NCI-H1930 (cell line): Measurements from ENCODE around the gene G2E3.
"Not testable (repeated sequence)": the region's sequence is repeated elsewhere in the genome, so short reads cannot be mapped to it uniquely, and the experiment has no call there.

Experiments used
- DNase-seq, 2 experiments: peaks; one replicate each; lab custom pipeline; 2025; lab: John Stamatoyannopoulos, UW

Gene G2E3

DNA sequence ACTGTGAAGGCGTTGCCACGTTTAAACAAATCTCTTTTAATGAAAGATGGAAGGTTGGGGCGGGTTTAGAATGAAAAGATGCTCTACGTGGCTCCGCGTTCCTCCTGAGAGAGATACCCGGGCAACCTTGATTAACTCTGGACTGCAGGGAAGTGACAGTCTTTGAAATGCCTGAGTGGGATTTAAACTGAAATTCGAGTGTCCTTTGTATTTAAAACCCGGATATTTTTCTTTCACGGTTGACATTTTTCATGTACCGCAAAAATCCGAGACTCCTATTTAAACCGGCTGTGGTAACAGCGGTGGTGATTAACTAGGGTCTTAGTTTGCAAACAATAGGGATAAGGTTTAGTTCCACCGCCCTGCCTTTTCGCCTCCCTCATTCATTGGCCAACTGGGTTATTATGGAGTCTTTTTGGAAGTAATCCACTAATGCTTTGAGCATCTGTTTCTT lies 707 bp downstream of the G2E3 start:
- peak in 1 of 2 experiments; percentile 15 for DNase-seq

DNA sequence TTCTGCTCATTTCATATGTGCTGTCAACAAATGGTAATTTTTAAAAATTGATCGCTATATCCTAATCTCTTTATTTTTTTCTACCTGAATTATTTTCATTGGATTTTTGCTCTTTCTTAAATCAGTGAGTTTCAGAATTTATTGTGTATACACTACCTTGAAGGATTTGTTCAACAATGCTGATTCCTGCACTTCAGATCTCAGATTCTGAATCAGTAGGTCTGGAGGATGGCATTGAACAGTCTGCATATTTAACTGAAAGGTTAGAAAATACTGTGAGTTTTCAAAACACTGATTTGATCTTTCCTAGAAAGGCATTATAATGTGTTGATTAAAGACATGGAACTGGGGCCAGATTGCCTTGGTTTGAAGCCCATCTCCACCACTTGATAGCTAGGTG lies 1.6 kb downstream of the G2E3 start:
- no peak for DNase-seq

DNA sequence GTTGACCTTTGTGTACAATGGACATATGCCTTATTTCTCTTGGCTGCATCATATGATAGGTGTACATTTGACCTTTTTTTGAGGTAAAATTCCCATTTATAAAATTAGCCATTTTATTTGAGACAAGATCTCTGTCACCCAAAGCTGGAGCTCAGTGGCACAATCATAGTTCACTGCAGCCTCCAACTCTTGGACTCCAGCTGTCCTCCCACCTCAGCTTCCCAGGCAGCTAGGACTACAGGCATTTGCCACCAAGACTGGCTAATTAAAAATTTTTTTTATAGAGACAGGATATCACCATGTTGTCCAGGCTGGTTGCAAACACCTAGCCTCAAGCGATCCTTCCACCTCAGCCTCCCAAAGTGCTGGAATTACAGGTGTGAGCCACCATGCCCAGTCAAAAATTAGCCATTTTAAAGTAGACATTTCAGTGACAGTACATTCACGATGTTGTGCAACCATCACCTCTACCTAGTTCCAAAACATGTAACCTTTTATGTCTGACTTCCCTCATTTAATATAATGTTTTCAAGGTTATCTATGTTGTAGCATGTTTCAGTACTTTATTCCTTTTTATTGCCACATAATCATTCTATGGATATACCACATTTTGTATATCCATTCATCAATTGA lies 5.4 kb downstream of the G2E3 start:
- no peak for DNase-seq

DNA sequence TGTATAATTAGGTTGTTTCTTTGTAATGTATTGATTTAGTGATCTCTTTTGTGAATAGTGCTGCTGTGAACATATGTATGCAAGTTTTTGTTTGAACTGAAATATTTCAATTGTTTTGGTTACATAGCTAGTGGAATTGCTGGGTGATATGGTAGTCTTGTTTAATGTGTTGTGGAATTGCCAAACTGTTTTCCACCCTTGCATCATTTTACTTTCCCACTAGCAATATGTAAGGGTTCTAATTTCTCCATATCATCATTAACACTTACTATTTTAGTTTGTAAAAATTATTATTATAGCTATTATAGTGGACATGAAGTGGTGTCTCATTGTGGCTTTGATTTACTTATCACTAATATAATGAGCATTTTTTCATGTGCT lies 5.9 kb downstream of the G2E3 start:
- no peak for DNase-seq

DNA sequence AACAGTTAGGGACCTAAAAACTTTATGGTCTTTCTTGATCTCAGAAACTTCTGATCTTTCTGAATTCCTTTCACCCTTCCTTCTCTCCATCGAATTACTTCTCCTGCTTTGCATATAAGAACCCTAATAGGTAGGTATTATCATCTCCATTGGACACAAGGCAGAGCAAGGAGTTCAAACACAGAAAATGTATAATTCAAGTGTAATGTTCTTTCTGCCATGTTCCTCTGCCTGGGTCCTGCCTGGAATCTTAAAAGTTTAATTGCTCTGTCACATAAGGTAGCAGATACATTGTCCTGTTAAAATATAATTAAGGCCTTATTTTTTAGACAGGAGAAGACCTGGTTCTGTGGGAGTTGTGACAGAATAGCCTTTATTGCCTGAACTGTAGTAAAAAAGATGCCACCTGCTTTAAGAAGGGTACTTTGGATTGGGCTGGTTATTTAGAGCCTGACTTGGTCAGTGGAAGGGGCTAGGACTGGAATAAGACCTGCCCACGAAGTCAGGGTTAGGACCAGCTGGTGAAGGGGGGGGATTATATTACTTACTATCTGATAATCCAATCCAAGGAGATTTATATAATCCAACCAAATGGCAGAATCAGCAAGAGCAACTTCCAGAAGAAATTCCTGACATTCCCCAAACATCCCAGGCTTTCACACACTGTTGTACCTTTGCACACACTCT lies 10.4 kb downstream of the G2E3 start:
- DNase-seq, result no peak

DNA sequence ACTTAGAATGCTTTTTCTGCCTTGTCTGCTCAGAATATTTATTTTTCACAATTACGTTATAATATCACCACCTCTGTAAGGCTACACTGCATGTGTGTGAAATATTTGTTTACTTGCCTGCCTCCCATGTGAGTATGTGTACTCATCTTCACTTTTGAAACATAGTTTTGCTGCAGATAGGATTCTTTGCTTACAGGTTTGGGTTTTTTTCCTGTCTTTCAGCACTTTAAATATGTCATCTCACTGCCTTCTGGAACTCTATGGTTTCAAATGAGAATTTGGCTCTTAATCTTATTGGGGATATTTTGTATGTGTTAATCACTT lies 10.9 kb downstream of the G2E3 start:
- no peak for DNase-seq

DNA sequence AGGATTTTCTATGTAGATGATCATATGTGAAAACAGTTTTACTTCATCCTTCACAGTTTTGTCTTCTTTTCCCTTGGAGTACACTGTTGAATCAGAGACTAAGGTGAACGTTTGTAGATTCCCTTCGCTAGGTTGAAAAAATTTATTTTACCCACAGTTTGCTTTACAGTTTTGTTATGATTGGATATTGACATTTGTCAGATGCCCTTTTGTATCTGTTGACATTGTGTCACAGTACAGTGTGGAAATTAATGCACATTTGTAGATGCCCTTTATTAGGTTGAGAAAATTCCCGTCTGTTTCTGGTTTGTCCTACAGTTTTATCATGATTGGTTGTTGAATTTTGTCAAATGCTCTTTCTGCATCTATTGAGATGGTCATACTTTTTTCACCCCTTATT lies 13.3 kb downstream of the G2E3 start:
- DNase-seq, result no peak

DNA sequence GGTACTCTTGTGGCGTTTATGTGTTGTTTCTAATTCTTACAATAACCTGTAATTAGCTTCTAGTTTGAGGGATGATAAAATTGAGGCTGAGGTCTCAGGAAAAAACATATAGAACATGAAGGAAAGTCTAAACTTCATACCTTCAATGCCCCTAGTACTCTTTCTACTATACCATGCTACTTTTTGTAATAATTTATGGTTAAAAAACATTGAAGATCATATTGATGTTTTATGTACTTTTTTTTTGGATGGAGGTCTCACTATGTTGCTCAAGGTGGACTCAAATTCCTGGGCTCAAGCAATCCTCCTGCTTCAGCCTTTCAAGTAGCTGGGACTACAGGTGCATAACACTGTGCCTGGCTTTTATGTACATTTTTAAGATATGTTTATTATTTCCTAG lies 13.8 kb downstream of the G2E3 start:
- no peak for DNase-seq

DNA sequence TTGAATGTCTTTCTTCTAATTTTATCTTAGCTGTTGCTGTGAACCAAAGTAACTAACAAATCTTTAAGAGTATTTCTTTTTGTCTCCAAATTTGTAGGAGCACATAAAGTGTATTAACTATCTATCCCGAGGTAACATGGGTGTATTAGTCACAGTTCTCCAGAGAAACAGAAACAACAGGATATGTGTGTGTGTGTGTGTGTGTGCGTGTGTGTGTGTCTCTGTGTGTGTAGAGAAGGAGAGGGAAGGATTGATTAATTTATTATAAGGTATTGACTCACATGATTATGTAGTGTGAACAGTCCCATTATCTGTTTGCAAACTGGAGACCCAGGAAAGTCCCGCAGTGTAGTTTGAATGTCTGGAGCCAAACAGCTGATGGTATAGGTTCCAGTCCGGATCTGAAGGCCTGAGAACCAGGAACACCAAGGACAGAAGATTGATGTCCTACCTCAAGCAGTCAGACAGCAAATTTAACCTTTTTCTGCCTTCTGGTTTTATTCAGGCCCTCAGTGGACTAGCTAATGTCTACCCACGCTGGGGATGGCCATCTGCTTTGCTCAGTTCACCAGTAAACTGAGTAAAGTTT lies 14.4 kb downstream of the G2E3 start:
- no peak for DNase-seq

DNA sequence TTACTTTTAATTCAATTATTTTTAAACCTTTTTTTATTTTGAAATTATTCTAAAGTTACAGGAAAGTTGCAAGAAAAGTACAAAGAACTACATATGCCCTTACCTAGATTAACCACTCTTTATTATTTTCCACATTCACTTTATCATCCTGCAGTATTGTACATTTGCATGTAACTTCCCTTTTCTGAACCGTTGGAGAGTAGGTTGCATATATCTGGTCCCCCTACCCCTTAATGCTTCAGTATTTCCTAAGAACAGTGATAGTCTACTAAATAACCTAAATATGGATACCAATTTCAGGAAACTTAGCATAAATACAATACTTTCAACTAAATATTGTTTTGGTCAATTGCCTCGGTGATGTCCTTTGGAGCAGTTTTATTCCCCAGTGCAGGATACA lies 15.0 kb downstream of the G2E3 start:
- DNase-seq, result no peak

DNA sequence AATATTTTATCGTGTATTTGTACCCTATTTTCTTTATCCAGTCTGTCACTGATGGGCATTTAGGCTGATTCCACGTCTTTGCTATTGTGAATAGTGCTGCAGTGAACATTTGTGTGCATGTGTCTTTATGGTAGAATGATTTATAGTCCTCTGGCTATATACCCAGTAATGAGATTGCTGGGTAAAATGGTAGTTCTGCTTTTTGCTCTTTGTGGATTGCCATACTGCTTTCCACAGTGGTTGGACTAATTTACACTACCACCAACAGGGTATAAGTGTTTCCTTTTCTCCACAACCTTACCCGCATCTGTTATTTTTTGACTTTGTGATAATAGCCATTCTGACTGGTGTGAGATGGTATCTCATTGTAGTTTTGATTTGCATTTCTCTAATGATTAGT lies 15.8 kb downstream of the G2E3 start:
- not testable (repeated sequence) for DNase-seq

DNA sequence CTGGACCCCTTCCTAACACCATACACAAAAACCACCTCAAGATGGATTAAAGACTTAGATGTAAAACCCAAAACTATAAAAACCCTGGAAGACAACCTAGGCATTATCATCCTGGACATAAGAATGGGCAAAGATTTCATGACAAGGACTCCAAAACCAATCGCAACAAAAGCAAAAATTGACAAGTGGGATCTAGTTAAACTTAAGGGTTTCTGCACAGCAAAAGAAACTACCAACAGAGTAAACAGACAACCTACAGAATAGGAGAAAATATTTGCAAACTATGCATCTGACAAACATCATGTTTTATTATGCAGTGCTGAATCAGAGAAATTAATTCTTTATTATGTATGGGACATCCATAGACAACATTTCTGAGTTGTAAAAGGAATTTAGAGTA lies 17.4 kb downstream of the G2E3 start:
- not testable (repeated sequence) for DNase-seq

DNA sequence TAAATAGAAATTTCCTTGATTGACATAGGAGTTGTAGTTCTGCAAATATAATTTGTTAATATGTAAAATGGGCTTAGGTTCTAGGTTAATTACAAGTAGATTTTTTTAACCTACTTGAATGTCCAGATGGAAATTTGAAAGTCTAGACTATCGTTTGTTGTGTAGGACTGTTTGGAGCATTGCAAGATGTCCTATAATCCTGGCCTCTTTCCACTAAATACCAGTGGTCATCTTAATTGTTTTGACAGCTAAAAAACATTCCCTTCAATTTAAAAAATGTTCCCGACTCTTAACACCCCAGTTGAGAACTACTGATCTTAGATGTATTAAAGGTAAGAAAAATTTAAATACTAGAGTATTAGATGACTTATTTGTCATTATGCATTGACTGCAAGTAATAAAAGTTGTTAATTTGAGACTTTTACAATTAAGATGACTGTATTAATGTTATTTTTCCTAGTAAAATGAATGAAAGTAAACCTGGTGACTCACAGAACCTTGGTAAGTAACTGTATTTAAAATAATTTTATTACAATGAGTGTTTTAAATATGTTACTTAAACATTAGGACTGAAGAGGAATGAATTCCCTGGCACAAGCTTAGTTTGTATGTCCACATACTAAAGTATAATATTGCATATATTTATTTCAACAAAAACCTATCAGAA lies 21.8 kb downstream of the G2E3 start:
- no peak for DNase-seq

DNA sequence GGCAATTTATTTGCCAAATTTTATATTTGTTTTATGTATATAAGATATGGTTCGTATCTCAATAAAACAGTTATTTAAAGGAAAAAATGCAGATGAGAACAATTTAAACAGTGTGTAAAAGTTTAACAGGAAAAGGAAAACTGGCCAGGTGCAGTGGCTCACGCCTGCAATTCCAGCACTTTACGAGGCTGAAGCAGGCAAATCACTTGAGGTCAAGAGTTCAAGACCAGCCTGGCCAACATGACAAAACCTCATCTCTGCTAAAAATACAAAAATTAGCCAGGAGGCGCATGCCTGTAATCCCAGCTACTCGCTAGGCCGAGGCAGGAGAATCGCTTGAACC lies 22.3 kb downstream of the G2E3 start:
- DNase-seq, result no peak

DNA sequence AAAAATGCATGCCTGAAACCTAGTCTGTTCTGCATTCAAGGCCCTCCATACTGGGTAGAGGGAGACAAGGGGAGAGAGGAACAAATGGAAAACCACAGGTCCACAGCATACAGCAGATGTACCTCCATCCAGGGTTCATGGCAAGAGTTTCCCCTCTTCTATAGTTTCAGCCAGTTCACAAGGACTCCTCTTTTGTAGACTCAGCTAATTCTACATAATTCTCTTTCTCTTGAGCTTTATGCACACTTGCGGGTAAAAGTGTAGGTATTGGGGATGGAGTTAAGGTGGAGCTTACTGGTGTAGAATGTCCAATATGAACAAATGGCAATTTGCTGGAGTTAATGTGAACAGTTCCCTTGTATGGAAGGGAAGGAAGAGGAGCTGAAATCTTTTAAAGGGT lies 23.4 kb downstream of the G2E3 start:
- no peak for DNase-seq

DNA sequence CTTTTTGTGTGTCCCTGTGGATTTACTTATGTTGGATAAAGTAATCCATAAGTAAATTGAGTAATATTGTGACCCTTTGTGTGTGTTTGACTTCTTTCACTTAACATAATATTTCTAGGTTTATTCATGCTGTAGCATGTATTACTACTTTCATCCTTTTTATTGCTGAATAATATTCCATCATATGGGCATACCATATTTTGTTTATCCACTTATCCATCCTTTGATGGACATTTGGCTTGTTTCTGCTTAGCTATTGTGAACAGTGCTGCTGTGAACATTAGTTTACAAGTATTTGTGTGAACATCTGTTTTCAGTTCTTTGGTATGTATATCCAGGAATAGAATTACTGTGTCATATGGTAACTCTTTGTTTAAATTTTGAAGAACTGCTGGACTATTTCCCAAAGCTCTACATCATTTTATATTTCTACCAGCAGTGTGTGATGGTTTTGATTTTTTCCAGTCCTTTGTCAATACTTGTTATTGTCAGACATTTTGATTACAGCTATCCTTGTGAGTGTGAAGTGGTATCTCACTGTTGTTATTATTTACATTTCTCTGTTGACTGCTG lies 25.2 kb downstream of the G2E3 start:
- DNase-seq, result no peak

DNA sequence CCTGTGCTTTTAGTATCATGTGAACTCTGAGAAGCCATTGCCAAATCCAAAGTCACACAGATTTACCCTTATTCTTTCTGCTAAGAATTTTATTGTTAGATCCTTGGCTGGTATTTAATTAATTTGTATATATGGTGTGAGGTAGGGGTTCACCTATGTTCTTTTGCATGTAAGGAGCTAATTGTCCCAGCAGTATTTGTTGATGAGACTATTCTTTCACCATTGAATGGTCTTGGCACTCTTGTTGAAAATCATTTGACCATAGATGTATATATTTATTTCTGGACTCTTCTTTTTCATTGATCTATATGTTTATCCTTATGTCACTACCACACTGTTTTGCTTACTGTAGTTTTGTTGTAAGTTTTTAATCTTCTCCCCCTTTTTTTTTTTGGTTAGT lies 26.2 kb downstream of the G2E3 start:
- DNase-seq, result no peak

DNA sequence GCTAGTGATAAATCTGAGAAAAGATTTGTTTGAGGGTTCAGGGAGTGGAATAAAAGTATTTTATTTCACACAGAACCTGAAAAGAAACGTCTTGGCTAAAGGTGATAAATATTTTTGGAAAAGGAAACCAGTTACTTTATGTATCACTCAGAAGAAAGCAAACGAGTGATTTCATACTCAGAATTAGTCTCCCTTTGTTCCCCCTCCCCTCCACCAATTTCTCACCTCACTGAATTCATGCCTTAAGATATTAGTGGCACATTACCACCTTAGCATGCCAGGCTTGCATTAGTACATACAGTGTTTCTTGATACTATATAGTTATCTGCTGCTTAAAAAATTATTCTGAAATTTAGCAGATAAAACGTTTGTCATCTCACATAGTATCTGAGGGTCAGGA lies 28.2 kb downstream of the G2E3 start:
- no peak for DNase-seq

DNA sequence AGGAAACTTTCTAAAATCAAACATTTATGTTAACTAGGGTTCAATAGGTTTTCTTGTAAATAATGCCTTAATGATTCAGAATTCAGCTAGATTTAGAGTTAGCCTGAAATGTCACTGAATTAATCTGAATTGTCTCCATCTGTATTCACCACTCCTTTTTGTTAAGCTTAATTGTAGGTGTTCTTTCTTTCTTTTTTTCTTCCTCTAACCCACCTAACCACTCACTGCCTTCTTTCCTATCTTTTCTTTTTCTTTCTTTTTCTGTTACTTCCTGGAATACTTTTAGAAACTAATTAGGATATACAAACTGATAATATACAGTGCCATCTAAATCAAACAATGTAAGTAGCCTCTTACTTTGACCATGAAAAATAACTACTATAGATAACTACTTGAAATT lies 29.9 kb downstream of the G2E3 start:
- DNase-seq, result no peak

DNA sequence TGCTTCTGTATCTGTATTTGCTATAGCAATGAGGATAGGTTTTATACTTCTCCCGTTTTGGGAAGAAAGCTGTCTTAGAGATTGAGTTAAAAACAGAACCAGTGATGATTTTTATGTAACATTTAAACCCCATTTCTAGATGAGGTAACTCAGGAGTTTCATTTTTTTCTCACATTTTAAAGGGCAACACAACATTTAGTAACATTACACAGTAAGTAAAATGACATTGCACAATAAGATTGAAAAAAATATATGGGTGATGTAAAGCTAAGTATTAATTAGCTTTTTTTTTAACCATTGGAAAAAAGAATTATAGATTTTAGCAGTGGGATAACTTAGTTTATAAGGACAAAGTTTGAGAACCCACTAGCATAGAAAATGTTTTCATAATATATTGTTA lies 38.0 kb downstream of the G2E3 start:
- DNase-seq, result no peak

DNA sequence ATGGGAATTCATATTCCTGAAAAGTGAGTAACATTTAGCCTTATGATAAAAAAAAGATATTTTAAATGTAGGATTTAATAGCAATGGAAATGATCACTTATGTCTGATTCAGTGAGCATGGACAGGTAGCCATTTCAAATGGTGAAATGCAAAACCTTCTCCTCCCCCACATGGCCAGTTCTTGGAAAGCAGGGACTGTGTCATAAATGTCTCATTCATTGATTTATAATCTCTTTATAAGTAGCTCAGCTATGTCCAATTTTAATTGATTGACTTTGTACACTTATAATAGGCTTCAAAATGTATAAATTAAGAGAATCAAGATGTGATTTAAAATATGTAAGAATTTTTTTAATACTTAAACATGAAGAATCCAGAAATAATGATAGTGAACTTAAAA lies 38.5 kb downstream of the G2E3 start:
- DNase-seq, result no peak

DNA sequence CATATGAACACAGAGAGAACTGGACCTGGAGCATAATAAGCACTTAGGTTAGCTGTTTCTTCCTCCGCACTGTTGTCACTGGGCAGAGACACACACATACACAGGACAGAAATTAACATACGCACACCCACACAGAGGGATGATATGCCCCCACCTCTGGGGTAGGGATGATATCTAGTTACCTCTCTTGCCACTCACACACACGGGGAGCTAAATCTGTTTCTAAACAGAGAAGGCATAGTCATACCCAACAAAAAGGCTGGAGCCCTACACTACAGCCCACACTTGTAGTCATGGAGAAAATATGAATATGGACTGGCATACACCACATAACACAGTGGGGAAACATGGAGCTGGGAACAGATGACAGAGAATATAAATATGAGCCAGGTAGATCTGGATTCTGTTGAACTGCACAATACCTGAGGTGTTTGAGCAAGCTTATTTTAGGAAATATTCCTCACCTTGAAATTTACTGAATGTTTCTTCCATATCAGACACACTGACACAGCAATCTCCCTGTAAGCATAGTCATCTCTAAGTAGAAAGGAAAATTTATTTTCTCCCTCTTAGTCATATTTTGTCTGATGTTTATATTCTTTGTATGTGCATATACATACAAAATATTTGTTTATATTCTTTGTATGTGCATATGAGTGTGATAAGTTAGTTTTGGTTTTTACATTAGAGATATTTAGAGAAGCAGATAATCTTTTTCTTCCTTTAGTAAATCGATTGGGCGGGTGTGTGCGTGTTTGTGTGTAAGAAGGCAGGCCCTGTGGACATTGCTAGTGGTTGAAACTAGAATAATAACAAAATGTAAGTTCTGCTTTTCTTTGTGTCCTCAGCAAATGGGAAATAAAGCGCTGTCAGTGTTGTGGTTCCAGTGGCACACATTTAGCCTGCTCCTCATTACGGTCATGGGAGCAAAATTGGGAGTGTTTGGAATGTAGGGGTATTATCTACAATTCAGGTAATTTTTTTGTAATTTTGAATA lies 42.3 kb downstream of the G2E3 start:
- DNase-seq, result no peak
